ENCODE measurements around the gene SEZ6L. TPM values are rescaled to one million over a fixed set of nuclear protein-coding genes. Genes with fewer than 3 reads are reported as not detected.

Gene SEZ6L
- total and polyA plus RNA-seq, 7 donors = 0.49 to 2.1 (median 0.83) TPM; not detected in 2

GRCh38 chr22:26430600-26430999, 261.3 kb downstream of the SEZ6L start:
- Histone ChIP-seq H3K4me3 (no peak overlapping the region), H3K36me3 (peaks cover 0 to 6% (median 0%) of the 10 kb centered on the region in 4 donors), H3K27ac (no peak overlapping the region), H3K9me3 (no peaks in the 10 kb centered on the region), H3K4me1 (peaks cover 0 to 21% (median 17%) of the 10 kb centered on the region in 4 donors), H3K27me3 (no peaks in the 10 kb centered on the region)
- TF ChIP-seq POLR2A (IDR thresholded peaks at IDR 0.05) (no peak), CTCF (IDR thresholded peaks at IDR 0.05) (no peak), EP300 (IDR thresholded peaks at IDR 0.05) (no peak)
- 79% methylated on average over 2 of the region's 2 CpGs for WGBS, 2 donors
- no peak for DNase-seq
- intact Hi-C loops (cut with DNase I) = no loop called here

GRCh38 chr22:26431261-26431995, 262.2 kb downstream of the SEZ6L start:
- H3K9me3 ChIP-seq = no peaks in the 10 kb centered on the region
- no peak overlapping the region for H3K4me3 ChIP-seq
- intact Hi-C loops (cut with DNase I) = no loop called here
- H3K4me1 ChIP-seq = peaks cover 0 to 21% (median 17%) of the 10 kb centered on the region in 4 donors
- DNase-seq = no peak
- 87 to 90% methylated on average over 13 of the region's 13 CpGs for WGBS, 2 donors
- TF ChIP-seq CTCF (IDR thresholded peaks at IDR 0.05) (no peak), POLR2AphosphoS5 (IDR thresholded peaks at IDR 0.05) (no peak), POLR2A (IDR thresholded peaks at IDR 0.05) (no peak), EP300 (IDR thresholded peaks at IDR 0.05) (no peak)
- peaks cover 0 to 6% (median 0%) of the 10 kb centered on the region in 4 donors for H3K36me3 ChIP-seq
- H3K27ac ChIP-seq = no peak overlapping the region
- no peaks in the 10 kb centered on the region for H3K27me3 ChIP-seq

- H3K4me1 ChIP-seq = peaks cover 0 to 21% (median 17%) of the 10 kb centered on the region in 4 donors
- DNase-seq = no peak
- no peak for TF ChIP-seq CTCF (IDR thresholded peaks at IDR 0.05)
- no peak for TF ChIP-seq POLR2A (IDR thresholded peaks at IDR 0.05)
- no peak for TF ChIP-seq POLR2AphosphoS5 (IDR thresholded peaks at IDR 0.05)
- TF ChIP-seq EP300 (IDR thresholded peaks at IDR 0.05) = no peak
- 81 to 94% methylated on average over 3 of the region's 3 CpGs for WGBS, 2 donors
- no peaks in the 10 kb centered on the region for H3K9me3 ChIP-seq
- intact Hi-C loops (cut with DNase I) = no loop called here
- no peak overlapping the region for H3K4me3 ChIP-seq
- H3K36me3 ChIP-seq = peaks cover 0 to 6% (median 0%) of the 10 kb centered on the region in 4 donors
- H3K27me3 ChIP-seq = no peaks in the 10 kb centered on the region
- no peak overlapping the region for H3K27ac ChIP-seq
Measured at GRCh38 chr22:26432619-26433311, 263.5 kb downstream of the SEZ6L start.

Small RNA genes lying within 50 kb of the gene (small RNA-seq; reads per million reads assigned to genes)
- gene RNA5SP495 = 0 reads per million in 3 donors
